Measurements from ENCODE around the gene ZNF700.

GRCh38 chr19:11978492-11979100, 53.7 kb downstream of the ZNF700 start:
- TF ChIP-seq KLF1 (tag; IDR thresholded peaks at IDR 0.05): no peak
- no peak for TF ChIP-seq CHD2 (IDR thresholded peaks at IDR 0.05; ENCODE audit: low read depth, low read length)
- TF ChIP-seq ZNF609 (CRISPR knock-in tag; IDR thresholded peaks at IDR 0.05; ENCODE audit: borderline replicate concordance): no peak
- TF ChIP-seq ZNF175 (CRISPR knock-in tag; IDR thresholded peaks at IDR 0.05; ENCODE audit: low read depth): no peak
- TF ChIP-seq ZNF23 (CRISPR knock-in tag; IDR thresholded peaks at IDR 0.05): no peak
